ENCODE measurements around the gene MARCKSL1. TPM values are rescaled to one million over a fixed set of nuclear protein-coding genes. Genes with fewer than 3 reads are reported as not detected.
A peak's percentile ranks its signal among the peaks of the same experiment; 100 is the strongest.

The MARCKSL1 gene
- total and polyA plus RNA-seq, 2 of the 13 experiments (the other 11 are each of a cell fraction or from before 2014, with no cell fraction given): 81.9 to 155 TPM

DNA sequence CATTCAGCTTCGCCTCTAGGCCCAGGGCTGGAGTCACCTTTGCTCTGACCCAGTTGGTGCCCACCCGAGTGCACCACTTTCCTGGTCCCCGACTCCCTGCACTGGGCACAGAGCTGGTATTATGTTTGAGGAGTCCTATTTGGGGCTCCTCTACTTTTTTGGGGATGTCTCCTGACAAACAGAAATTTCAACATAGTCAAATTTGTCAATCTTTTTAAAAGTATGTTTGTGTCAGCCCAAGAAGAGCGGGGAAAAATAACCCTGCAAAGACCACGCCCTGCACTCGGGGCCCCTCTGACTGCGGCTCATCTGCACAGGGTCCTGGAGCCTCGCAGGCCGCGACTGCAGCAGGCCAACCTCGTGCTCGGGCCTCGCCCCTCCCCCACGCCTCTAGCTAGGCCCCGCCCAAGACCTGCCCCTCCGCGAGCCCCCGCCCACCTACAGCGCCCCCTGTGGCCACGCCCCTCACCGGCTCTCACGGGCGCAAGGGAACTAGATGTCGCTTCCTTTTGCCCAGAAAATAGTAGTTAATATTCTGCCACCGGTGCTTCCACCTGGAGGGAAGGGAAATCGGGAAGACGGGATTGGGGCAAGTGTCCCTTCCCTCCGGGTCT, 14.9 kb upstream of the MARCKSL1 start (continued):
- TF ChIP-seq, protein P1, sequence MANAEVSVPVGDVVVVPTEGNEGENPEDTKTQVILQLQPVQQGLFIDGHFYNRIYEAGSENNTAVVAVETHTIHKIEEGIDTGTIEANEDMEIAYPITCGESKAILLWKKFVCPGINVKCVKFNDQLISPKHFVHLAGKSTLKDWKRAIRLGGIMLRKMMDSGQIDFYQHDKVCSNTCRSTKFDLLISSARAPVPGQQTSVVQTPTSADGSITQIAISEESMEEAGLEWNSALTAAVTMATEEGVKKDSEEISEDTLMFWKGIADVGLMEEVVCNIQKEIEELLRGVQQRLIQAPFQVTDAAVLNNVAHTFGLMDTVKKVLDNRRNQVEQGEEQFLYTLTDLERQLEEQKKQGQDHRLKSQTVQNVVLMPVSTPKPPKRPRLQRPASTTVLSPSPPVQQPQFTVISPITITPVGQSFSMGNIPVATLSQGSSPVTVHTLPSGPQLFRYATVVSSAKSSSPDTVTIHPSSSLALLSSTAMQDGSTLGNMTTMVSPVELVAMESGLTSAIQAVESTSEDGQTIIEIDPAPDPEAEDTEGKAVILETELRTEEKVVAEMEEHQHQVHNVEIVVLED (CRISPR knock-in tag; IDR thresholded peaks at IDR 0.05; ENCODE audit: borderline replicate concordance): no peak
- TF ChIP-seq HMG20A (CRISPR knock-in tag; IDR thresholded peaks at IDR 0.05; ENCODE audit: borderline replicate concordance) (0 out of 2 replicates have a peak, but pooled peaks have one; percentile 12), SAFB2 (CRISPR knock-in tag; IDR thresholded peaks at IDR 0.05; ENCODE audit: borderline replicate concordance, low read depth) (peak; percentile 61), NFYC (CRISPR knock-in tag; IDR thresholded peaks at IDR 0.05) (peak; percentile 14; the same call in 1 of the 2 replicates), NFYB (CRISPR knock-in tag; IDR thresholded peaks at IDR 0.05) (no peak), RARA (CRISPR knock-in tag; IDR thresholded peaks at IDR 0.05) (0 out of 2 replicates have a peak, but pooled peaks have one; percentile 65), ZNF101 (CRISPR knock-in tag; IDR thresholded peaks at IDR 0.05; ENCODE audit: borderline replicate concordance, low read depth) (no peak), ZNF556 (CRISPR knock-in tag; IDR thresholded peaks at IDR 0.05; ENCODE audit: borderline replicate concordance) (no peak), ZNF660 (CRISPR knock-in tag; IDR thresholded peaks at IDR 0.05; ENCODE audit: borderline replicate concordance, low read depth) (0 out of 2 replicates have a peak, but pooled peaks have one; percentile 75), KDM3A (CRISPR knock-in tag; IDR thresholded peaks at IDR 0.05; ENCODE audit: low read depth) (no peak; the same call in 1 of the 2 replicates), CHD2 (IDR thresholded peaks at IDR 0.05; ENCODE audit: low read depth, low read length) (no peak), MAFF (IDR thresholded peaks at IDR 0.05; ENCODE audit: low read depth, low read length) (no peak), ZBTB42 (CRISPR knock-in tag; IDR thresholded peaks at IDR 0.05) (0 out of 2 replicates have a peak, but pooled peaks have one; percentile 53), ZNF17 (CRISPR knock-in tag; IDR thresholded peaks at IDR 0.05) (no peak), MTF1 (CRISPR knock-in tag; IDR thresholded peaks at IDR 0.05) (no peak), CENPX (CRISPR knock-in tag; IDR thresholded peaks at IDR 0.05) (no peak)
- TF ChIP-seq, protein P2, sequence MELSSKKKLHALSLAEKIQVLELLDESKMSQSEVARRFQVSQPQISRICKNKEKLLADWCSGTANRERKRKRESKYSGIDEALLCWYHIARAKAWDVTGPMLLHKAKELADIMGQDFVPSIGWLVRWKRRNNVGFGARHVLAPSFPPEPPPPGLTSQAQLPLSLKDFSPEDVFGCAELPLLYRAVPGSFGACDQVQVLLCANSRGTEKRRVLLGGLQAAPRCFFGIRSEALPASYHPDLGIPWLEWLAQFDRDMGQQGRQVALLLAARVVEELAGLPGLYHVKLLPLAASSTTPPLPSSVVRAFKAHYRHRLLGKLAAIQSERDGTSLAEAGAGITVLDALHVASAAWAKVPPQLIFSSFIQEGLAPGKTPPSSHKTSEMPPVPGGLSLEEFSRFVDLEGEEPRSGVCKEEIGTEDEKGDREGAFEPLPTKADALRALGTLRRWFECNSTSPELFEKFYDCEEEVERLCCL (CRISPR knock-in tag; IDR thresholded peaks at IDR 0.05; ENCODE audit: borderline replicate concordance): peak; percentile 81; the same call in 1 of the 2 replicates
- TF ChIP-seq, protein P3, sequence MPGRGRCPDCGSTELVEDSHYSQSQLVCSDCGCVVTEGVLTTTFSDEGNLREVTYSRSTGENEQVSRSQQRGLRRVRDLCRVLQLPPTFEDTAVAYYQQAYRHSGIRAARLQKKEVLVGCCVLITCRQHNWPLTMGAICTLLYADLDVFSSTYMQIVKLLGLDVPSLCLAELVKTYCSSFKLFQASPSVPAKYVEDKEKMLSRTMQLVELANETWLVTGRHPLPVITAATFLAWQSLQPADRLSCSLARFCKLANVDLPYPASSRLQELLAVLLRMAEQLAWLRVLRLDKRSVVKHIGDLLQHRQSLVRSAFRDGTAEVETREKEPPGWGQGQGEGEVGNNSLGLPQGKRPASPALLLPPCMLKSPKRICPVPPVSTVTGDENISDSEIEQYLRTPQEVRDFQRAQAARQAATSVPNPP (CRISPR knock-in tag; IDR thresholded peaks at IDR 0.05): no peak
- TF ChIP-seq, protein P4, sequence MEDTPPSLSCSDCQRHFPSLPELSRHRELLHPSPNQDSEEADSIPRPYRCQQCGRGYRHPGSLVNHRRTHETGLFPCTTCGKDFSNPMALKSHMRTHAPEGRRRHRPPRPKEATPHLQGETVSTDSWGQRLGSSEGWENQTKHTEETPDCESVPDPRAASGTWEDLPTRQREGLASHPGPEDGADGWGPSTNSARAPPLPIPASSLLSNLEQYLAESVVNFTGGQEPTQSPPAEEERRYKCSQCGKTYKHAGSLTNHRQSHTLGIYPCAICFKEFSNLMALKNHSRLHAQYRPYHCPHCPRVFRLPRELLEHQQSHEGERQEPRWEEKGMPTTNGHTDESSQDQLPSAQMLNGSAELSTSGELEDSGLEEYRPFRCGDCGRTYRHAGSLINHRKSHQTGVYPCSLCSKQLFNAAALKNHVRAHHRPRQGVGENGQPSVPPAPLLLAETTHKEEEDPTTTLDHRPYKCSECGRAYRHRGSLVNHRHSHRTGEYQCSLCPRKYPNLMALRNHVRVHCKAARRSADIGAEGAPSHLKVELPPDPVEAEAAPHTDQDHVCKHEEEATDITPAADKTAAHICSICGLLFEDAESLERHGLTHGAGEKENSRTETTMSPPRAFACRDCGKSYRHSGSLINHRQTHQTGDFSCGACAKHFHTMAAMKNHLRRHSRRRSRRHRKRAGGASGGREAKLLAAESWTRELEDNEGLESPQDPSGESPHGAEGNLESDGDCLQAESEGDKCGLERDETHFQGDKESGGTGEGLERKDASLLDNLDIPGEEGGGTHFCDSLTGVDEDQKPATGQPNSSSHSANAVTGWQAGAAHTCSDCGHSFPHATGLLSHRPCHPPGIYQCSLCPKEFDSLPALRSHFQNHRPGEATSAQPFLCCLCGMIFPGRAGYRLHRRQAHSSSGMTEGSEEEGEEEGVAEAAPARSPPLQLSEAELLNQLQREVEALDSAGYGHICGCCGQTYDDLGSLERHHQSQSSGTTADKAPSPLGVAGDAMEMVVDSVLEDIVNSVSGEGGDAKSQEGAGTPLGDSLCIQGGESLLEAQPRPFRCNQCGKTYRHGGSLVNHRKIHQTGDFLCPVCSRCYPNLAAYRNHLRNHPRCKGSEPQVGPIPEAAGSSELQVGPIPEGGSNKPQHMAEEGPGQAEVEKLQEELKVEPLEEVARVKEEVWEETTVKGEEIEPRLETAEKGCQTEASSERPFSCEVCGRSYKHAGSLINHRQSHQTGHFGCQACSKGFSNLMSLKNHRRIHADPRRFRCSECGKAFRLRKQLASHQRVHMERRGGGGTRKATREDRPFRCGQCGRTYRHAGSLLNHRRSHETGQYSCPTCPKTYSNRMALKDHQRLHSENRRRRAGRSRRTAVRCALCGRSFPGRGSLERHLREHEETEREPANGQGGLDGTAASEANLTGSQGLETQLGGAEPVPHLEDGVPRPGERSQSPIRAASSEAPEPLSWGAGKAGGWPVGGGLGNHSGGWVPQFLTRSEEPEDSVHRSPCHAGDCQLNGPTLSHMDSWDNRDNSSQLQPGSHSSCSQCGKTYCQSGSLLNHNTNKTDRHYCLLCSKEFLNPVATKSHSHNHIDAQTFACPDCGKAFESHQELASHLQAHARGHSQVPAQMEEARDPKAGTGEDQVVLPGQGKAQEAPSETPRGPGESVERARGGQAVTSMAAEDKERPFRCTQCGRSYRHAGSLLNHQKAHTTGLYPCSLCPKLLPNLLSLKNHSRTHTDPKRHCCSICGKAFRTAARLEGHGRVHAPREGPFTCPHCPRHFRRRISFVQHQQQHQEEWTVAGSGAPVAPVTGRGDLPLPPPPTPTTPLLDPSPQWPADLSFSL (CRISPR knock-in tag; IDR thresholded peaks at IDR 0.05): no peak

Measured in HepG2 (cell line).